Heart right ventricle (tissue), 16 donors: Measurements from ENCODE around the gene STK4. TPM values are rescaled to one million over a fixed set of nuclear protein-coding genes. Genes with fewer than 3 reads are reported as not detected.
A peak's percentile ranks its signal among the peaks of the same experiment; 100 is the strongest.

Source experiments
- ATAC-seq, 8 donors: fragments of 200-7000 bp; cut with Tn5 transposase; one replicate each; pipeline ENCODE4 v1.9.1; 2020; ENCODE audit warnings: mild to moderate bottlenecking in 8 of 8, moderate library complexity in 8 of 8, moderate number of reproducible peaks in 1 of 8
- DNase-seq, 2 donors: peaks; one replicate each; pipeline ENCODE4 v3.0.0-alpha.2; 2020
- H3K27ac ChIP-seq, 10 donors: fragments of 200-600 bp; sonication (generic) in 2 of 10; one replicate each; pipeline versions ENCODE4 v1.5.0 to v1.8.0; 2020 to 2022; ENCODE audit warnings: mild to moderate bottlenecking in 3 of 10
- H3K27me3 ChIP-seq, 7 donors: fragments of 200-600 bp; one replicate each; pipeline ENCODE4 v1.8.0; 2021 to 2022; ENCODE audit warnings: mild to moderate bottlenecking in 2 of 7
- H3K36me3 ChIP-seq, 9 donors: fragments of 200-600 bp; sonication (generic) in 1 of 9; one replicate each; pipeline versions ENCODE4 v1.5.0 to v1.8.0; 2020 to 2022; ENCODE audit warnings: mild to moderate bottlenecking in 2 of 9
- H3K4me1 ChIP-seq, 9 donors: fragments of 200-600 bp; sonication (generic) in 1 of 9; one replicate each; pipeline versions ENCODE4 v1.5.0 to v1.8.0; 2020 to 2022; ENCODE audit warnings: mild to moderate bottlenecking in 4 of 9
- H3K4me3 ChIP-seq, 10 donors: fragments of 200-600 bp; sonication (generic) in 2 of 10; one replicate each; pipeline versions ENCODE4 v1.5.0 to v1.8.0; 2020 to 2022; ENCODE audit warnings: mild to moderate bottlenecking in 7 of 10, moderate library complexity in 2 of 10
- H3K9me3 ChIP-seq, 11 donors: fragments of 200-600 bp in 10 of 11; sonication (generic) in 2 of 11; one replicate each; pipeline versions ENCODE4 v1.5.0 to v1.8.0; 2013 to 2022; ENCODE audit warnings: mild to moderate bottlenecking in 2 of 11, control low read depth in 1 of 11, moderate library complexity in 1 of 11
- WGBS, 2 donors: extraction: QIAGEN DNeasy Blood & Tissue Kit; methylation state at CpG; one replicate each; pipeline ENCODE4 v1.1.7; 2013; ENCODE audit warnings: inconsistent platforms in 1 of 2; 5-methylcytosine and 5-hydroxymethylcytosine counted together
- intact Hi-C, 10 donors: fragments of 100-400 bp; cut with DNase I; formaldehyde crosslinking; loops; one replicate each; pipeline versions ENCODE4 v1.11.1 to v1.14.2; 2022
- polyA plus RNA-seq, 2 donors: library from polyadenylated mRNA; stranded (reverse); fragments of 200-250 nt; gene quantifications; one replicate each; pipeline ENCODE4 v1.2.3, GENCODE V29; 2013
- total RNA-seq, 10 donors: library from RNA; stranded (reverse); fragmentation: NEBNext Ultra II Directional in 3 of 10; extraction: Animal tissue kit (Norgen Biotek cat#: 25700) in 3 of 10; gene quantifications; one replicate each; pipeline versions ENCODE4 v1.2.1 to v1.2.4, GENCODE V29; 2021 to 2023
- TF ChIP-seq, protein P1 (sequence below), 9 donors: fragments of 200-600 bp; sonication (generic) in 2 of 9; IDR thresholded peaks; one replicate each; pipeline versions ENCODE4 v1.5.0 to v1.8.0; 2021 to 2022; ENCODE audit warnings: antibody characterized with exemption in 9 of 9, mild to moderate bottlenecking in 5 of 9, moderate library complexity in 1 of 9
- donor health status: Arrhythmogenic right ventricular cardiomyopathy.
- donor health status: ischemic (EF 13 %, LVEDD 7.1; RV severe dilation, severe dysfunction).
- donor health status: healthy with polysubstance abuse.
- donor health status: DM: no; HTN: yes; CAD: no.
- donor health status: DM: no; HTN: no; CAD: no.
- donor health status: ischemic (EF 25% LVEDD 6.9; RV normal size, moderate dysfunction).
- donor health status: ischemic (EF 25% LVEDD 5.7; RV mildly dilated, moderate dysfunction).
- donor health status: healthy.
- donor health status: DM: yes; HTN: yes; CAD: no.
- donor health status: Ischemic cardiomyopathy.
- donor health status: ischemic (EF 35%, LVEDD 5.7; RV mildly dilated, moderate dysfunction).
- donor health status: nonischemic (EF 11% LVEDD 7.7; RV severe dilation, severe dysfunction).
- donor health status: DM: yes; HTN: yes; CAD: no.
- donor health status: PGD.
- donor health status: ischemic (EF 29% LVEDD 5.4; RV normal size, mild dysfunction).
- donor health status: nonischemic (EF 23%, LVEDD 6.1; RV moderate dilation, normal function).

Gene STK4
- total and polyA plus RNA-seq, 12 donors = 3.7 to 18.1 (median 8.1) TPM

- ATAC-seq (no peak), DNase-seq (no peak)
- H3K4me1 ChIP-seq = peaks cover 0 to 42% (median 0%) of the 10 kb centered on the region in 9 donors
- no peak overlapping the region for H3K4me3 ChIP-seq
- intact Hi-C loops = no loop called here
- no peaks in the 10 kb centered on the region for H3K9me3 ChIP-seq
- 97 to 98% methylated on average over 4 of the region's 4 CpGs for WGBS, 2 donors
- TF ChIP-seq, protein P1, sequence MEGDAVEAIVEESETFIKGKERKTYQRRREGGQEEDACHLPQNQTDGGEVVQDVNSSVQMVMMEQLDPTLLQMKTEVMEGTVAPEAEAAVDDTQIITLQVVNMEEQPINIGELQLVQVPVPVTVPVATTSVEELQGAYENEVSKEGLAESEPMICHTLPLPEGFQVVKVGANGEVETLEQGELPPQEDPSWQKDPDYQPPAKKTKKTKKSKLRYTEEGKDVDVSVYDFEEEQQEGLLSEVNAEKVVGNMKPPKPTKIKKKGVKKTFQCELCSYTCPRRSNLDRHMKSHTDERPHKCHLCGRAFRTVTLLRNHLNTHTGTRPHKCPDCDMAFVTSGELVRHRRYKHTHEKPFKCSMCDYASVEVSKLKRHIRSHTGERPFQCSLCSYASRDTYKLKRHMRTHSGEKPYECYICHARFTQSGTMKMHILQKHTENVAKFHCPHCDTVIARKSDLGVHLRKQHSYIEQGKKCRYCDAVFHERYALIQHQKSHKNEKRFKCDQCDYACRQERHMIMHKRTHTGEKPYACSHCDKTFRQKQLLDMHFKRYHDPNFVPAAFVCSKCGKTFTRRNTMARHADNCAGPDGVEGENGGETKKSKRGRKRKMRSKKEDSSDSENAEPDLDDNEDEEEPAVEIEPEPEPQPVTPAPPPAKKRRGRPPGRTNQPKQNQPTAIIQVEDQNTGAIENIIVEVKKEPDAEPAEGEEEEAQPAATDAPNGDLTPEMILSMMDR (IDR thresholded peaks at IDR 0.05) = no peak
- H3K27ac ChIP-seq = peak overlapping the region in 1 of 10 donors; percentile 93
- H3K36me3 ChIP-seq = peaks cover 0 to 93% (median 49%) of the 10 kb centered on the region in 9 donors
- H3K27me3 ChIP-seq = no peaks in the 10 kb centered on the region
Measured at GRCh38 chr20:44976698-44977097, 10.4 kb downstream of the STK4 start.

DNA sequence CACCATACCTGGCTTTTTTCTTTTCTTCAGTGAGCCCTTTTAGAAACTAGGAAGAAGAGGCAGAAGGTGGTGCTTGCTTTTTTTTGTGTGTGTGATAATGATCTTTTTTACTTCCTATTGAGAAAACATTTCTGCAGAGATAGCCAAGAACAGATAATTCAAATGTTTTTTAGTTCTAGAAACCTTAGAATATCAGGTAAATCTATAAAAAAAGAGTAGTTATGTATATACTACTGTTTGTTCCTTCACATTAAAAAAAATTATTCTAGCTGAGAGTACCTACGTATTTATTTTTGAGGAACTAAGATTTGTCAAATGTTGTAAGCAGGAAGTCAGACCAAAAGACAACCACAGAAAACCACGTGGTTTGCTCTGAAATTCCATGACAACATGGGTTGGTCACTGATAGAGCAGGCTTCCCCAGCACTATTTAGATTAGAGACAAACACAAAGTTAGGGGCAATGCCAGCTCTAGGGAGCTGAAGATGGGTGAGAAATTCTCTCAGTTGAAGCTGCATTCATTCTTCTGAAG lies 12.8 kb downstream of the STK4 start:
- H3K36me3 ChIP-seq = peaks cover 0 to 95% (median 43%) of the 10 kb centered on the region in 9 donors

GRCh38 chr20:44981736-44982406 lies 15.6 kb downstream of the STK4 start:
- H3K36me3 ChIP-seq = peaks cover 0 to 96% (median 34%) of the 10 kb centered on the region in 9 donors
- H3K9me3 ChIP-seq = no peaks in the 10 kb centered on the region
- no peak overlapping the region for H3K4me3 ChIP-seq
- TF ChIP-seq, protein P1 (IDR thresholded peaks at IDR 0.05) = no peak
- no peak overlapping the region for H3K27ac ChIP-seq
- H3K27me3 ChIP-seq = no peaks in the 10 kb centered on the region
- peaks cover 0 to 51% (median 0%) of the 10 kb centered on the region in 9 donors for H3K4me1 ChIP-seq
- 91 to 93% methylated on average over 8 of the region's 8 CpGs for WGBS, 2 donors
- DNase-seq (no peak), ATAC-seq (no peak)
- intact Hi-C loops = no loop called here

More for the DNA sequence above, 12.8 kb downstream of the STK4 start:
- H3K4me3 ChIP-seq = peak overlapping the region in 1 of 10 donors; percentile 8
- TF ChIP-seq, protein P1 (IDR thresholded peaks at IDR 0.05) = no peak
- peaks cover 0 to 35% (median 0%) of the 10 kb centered on the region in 9 donors for H3K4me1 ChIP-seq
- intact Hi-C loops = no loop called here
- H3K27me3 ChIP-seq = no peaks in the 10 kb centered on the region
- ATAC-seq (peak in 7 of 8 donors; percentile 61 to 88 (median 76)), DNase-seq (no peak)
- no peaks in the 10 kb centered on the region for H3K9me3 ChIP-seq
- peak overlapping the region in 6 of 10 donors; percentile 20 to 93 (median 50) for H3K27ac ChIP-seq
- WGBS, 2 donors = 49 to 62% methylated on average over 2 of the region's 2 CpGs

DNA sequence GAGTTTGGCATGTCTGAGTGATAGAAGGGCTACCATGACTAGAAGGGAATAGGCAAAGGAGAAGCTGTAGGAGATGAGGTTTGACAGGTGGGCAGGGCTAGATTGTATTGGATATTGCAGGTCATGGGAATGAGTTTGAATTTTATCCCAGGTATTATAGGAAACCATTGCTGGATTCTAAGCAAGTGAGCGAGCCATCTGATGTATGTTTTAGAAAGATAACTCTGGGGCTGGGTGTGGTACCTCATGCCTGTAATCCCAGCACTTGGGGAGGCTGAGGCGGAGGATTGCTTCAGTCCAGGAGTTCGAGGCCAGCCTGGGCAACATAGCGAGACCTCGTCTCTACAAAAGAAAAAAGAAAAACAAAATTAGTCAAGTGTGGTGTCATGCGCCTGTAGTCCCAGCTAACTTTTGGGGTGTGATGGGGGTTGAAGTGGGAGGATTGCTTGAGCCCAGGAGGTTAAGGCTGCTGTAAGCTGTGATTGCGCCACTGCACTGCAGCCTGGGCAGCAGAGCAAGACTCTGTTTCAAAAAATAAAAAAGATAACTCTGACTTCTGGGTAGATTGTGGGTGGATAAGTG lies 16.9 kb downstream of the STK4 start:
- H3K36me3 ChIP-seq = peaks cover 0 to 99% (median 31%) of the 10 kb centered on the region in 9 donors
- no peaks in the 10 kb centered on the region for H3K27me3 ChIP-seq
- 97 to 99% methylated on average over 7 of the region's 7 CpGs for WGBS, 2 donors
- no peaks in the 10 kb centered on the region for H3K9me3 ChIP-seq
- no peak overlapping the region for H3K4me3 ChIP-seq
- H3K27ac ChIP-seq = no peak overlapping the region
- ATAC-seq (no peak), DNase-seq (no peak)
- peaks cover 0 to 39% (median 0%) of the 10 kb centered on the region in 9 donors for H3K4me1 ChIP-seq
- intact Hi-C loops = no loop called here
- TF ChIP-seq, protein P1 (IDR thresholded peaks at IDR 0.05) = no peak
